HG02981 (cell line): ENCODE data around the gene SRGAP1.
A peak's percentile ranks its signal among the peaks of the same experiment; 100 is the strongest.
"Not testable (repeated sequence)": the region's sequence is repeated elsewhere in the genome, so short reads cannot be mapped to it uniquely, and the experiment has no call there.

Source experiments
- ATAC-seq: cut with Tn5 transposase; IDR thresholded peaks from one replicate; pipeline ENCODE4 v1.9.1; 2021; ENCODE audit warnings: mild to moderate bottlenecking, moderate library complexity; ENCODE audit not compliant: unreplicated experiment

SRGAP1 gene

DNA sequence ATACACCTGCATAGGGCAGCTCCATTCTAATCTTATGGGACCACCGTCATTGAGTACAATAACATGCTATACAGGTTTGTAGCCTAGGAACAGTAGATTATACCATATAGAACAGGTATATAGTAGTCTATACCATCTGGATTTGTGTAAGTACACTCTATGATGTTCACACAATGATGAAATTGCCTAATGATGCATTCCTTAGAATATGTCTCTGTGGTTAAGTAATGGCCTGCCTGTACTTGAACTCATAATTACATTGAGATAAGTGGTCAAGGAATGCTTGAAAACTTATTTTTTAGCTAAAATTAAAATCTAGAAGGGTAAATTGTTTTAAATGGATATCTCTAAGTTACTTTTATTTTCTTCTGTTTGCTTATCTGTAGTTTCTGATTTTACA lies 152.7 kb downstream of the SRGAP1 start:
- no peak for ATAC-seq

DNA sequence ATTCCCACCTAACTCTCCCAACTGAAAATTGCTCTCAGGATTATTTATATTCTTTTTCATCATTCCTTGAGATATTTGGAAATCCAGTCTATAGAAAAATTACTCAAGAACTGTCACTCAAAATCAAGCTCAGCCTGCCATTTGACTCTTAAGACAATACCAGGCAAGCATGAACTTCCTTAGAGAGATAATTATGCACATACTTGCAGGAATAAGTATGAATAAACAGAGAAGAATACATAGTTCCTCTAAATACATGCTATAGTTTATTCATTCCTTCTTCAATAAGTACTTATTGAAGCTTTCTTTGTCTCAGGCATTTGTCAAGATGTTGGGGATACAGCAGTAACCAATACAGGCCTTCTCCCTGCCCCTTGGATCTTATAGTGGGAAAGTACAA lies 154.1 kb downstream of the SRGAP1 start:
- ATAC-seq: no peak

DNA sequence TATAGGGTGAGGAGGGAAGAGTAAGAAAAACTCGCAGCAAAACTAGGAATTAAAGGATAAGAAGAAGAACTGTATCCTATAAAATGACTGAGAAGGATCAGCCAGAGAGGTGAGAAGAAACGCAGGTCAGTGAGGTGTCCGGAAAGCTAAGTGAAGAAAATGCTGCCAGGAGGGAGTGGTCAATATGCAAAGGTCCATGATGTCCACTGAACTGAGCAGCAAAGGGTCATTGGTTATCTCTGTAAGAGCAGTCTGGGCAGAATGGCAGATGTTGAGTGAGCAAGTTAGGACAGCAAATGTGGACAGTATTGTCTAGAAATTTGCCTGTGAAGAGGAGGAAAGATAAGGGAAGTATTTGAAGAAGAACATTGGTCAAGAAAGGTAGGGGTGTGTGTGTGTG lies 155.4 kb downstream of the SRGAP1 start:
- no peak for ATAC-seq

DNA sequence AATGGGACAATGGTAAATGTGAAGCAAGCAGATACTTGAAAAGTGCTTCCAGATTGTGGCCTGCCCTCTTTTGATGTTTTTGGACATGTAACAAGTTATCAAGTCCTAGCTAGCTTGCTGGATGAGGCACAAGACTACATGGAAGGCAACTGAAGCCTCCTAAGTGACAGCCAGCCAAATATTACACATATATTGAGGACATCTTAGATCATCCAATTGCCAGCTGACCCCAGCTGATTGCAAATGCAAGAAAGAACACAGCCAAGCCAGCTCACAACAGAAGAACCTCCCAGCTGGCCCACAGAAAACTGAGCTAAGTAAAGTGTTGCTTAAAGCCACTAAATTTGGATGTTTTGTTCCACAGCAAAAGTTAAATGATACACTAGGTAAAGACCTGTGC lies 156.9 kb downstream of the SRGAP1 start:
- ATAC-seq: no peak

GRCh38 chr12:64004641-64005040 lies 160.1 kb downstream of the SRGAP1 start:
- ATAC-seq: no peak

- ATAC-seq: no peak
These were observed 161.8 kb downstream of the SRGAP1 start for GRCh38 chr12:64006211-64006825.

- ATAC-seq: no peak
These were observed 163.4 kb downstream of the SRGAP1 start for GRCh38 chr12:64007853-64008252.

GRCh38 chr12:64008596-64008995 lies 164.1 kb downstream of the SRGAP1 start:
- no peak for ATAC-seq

DNA sequence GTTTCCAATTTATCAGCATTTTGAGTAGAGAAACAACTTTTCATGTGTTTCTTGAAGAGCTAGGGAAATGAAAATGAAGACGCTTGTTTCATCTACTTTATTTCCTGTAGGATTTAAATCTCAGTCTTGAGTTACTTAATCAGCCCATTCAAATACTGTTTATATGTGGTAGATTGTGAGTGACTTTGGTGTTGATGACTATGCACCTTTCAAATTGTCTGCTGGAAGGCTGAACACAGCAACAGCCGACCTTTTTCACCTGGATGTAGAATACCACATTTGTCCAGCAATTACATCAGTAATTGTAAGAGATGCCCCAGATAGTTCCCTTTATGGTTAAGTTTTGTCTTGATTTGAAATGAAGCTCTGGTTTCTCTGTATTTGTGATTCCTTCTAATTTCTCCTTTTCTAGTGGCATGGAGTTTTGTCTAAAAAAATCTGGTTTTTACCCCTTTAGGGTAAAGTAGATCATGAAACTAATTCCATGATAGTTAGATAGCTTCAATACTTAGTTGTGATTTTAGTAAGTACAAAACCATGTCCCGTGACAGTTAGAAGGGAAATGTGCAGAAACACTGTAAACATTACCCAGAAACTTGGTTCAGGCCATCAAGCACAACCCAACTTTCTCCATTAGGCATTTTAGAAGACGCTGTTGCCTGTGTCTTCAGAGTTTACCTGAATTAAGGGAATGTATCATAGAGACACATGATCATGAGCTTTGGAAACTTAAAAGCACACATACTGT lies 165.0 kb downstream of the SRGAP1 start:
- ATAC-seq: peak; percentile 59

DNA sequence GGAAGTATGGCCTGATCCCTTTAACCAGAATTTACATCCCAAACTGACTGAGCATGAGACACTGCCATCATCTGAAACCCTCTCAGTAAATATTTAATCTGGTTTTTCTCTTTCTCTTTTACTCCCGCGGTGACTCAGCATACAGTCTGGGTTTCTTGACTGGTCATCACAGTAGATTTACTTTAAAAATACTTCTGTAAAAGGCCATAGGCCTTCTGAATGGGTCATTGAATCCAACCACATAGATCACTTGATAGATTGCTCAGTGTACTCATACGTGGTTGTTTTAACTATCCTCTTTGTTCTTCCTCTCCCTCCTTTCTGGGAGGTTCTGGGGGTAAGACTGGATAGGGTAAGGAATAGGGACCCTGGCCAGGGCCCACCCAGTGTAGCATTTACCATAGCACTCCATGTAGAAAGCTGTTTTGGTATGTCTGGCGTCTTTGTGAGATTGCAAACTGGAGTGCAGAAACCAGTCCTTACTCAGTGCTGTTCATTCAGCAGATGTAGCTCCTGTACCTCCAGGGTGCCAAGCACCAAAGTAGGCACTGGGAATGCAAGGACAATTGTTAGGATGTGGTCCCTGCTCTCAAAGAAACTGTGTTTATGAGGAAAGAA lies 165.7 kb downstream of the SRGAP1 start:
- ATAC-seq: peak; percentile 92

GRCh38 chr12:64016521-64016920 lies 172.0 kb downstream of the SRGAP1 start:
- ATAC-seq: no peak

DNA sequence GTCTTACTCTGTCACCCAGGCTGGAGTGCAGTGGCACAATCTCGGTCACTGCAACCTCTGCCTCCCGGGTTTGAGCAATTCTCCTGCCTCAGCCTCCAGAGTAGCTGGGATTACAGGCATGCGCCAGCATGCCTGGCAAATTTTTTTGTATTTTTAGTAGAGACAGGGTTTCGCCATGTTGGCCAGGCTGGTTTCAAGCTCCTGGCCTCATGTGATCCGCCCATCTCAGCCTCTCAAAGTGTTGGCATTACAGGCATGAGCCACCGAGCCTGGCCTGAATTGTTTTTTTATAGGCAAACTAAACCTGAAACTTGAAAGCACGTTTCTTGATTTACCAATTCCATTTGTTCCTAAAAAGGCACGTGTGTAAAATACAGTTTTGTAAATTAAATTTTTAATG lies 173.6 kb downstream of the SRGAP1 start:
- not testable (repeated sequence) for ATAC-seq

DNA sequence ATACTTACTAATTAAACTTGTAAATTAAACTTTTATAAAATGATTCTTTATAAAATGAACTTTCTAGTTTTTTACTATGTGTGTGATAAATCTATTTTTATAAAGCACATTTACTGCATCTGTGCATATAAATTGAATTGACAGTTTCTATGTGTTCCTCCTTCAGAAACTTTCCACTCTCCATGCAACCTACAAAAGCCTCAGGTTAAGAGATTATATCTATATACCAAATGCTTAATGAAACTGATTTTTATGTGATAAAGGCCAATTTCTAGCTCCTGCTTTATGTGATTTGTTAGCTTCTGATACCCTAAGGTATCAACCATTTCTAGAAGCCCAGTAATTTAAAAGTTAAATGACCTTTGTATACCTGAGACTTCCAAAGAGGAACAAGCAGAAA lies 174.0 kb downstream of the SRGAP1 start:
- ATAC-seq: no peak

- no peak for ATAC-seq
These were observed 174.6 kb downstream of the SRGAP1 start for GRCh38 chr12:64019101-64019500.

GRCh38 chr12:64019654-64020053 lies 175.2 kb downstream of the SRGAP1 start:
- ATAC-seq: no peak

DNA sequence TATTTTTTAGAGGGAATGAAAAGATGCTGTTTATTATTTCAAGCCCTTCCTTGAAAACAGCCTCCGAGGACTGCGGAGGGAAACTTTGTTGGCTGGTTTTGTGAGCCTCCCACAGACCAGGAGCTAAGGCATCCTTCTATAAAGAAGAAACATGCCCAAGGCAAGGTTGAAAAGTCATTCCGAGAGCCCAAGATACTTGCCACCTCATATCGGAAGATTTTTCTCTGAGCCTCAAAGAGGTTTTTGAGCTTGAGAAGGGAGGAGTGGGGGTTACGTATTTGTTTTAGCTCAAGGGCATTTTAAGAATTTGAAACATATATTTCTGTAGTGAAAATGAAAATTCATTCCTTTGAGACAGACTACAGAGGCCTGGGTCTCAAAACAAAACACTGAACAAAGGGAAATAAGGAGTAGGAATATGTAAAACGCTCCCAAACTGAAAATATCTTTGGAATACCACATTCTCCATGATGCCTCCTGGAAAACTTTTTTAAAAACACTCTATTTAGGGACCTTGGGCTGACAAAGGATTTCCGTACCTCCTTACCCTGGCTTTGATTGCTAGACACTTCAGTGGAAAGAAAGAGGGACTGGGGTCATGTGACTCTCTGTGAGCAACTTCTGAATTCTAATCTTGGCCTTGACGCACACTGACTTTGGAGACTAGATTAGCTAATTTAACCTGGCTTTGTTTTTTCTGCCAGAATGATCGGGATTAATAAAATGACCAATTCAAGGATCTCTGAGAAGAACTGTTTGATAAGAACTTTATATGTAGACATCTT lies 180.9 kb downstream of the SRGAP1 start:
- no peak for ATAC-seq

GRCh38 chr12:64027311-64027710 lies 182.8 kb downstream of the SRGAP1 start:
- ATAC-seq: no peak

- no peak for ATAC-seq
These were observed 184.0 kb downstream of the SRGAP1 start for GRCh38 chr12:64028541-64028940.

GRCh38 chr12:64029013-64029857 lies 184.7 kb downstream of the SRGAP1 start:
- ATAC-seq: no peak

DNA sequence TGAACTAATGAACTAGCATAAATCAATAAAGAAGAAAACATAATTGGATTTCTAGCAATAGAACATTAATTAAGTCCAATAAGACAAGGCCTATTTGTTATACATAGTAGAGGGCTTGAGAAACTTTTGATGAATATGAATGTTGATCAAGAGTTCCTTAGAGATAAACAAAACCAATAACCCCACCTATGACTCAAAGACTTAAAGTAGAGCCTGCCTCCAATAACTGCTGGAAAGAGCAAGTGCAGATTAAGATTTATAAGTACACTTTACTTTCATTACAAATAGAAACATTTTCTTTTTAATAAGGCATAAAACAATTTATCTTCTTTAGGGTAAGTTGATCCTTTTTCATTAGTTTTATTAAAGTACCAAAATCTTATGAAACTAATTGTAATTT lies 185.7 kb downstream of the SRGAP1 start:
- no peak for ATAC-seq

- not testable (repeated sequence) for ATAC-seq
These were observed 189.6 kb downstream of the SRGAP1 start for GRCh38 chr12:64034056-64034455.
